Measurements from ENCODE around the gene RNU1-2. TPM values are rescaled to one million over a fixed set of nuclear protein-coding genes. Genes with fewer than 3 reads are reported as not detected.
"Not testable (repeated sequence)": the region's sequence is repeated elsewhere in the genome, so short reads cannot be mapped to it uniquely, and the experiment has no call there.

The RNU1-2 gene
- total RNA-seq (ENCODE audit: unreplicated experiment) = 3,598 TPM
- long read RNA-seq, partial matches to known transcripts = 0 of 1 reads
- long read RNA-seq, other reads (novel, unspliced or antisense) = 0 of 1 reads

GRCh38 chr1:16895598-16896315 lies at the start of gene RNU1-2:
TSS of gene RNU1-2 (plus strand) at chr1:16895980.
- not testable (repeated sequence) for H3K36me3 Mint-ChIP-seq (ENCODE audit: unreplicated experiment); H3K27me3 Mint-ChIP-seq (ENCODE audit: unreplicated experiment)
- peak within 1 kb of the TSS; percentile 84 for H3K4me3 Mint-ChIP-seq (ENCODE audit: unreplicated experiment)
- peaks cover 17% of the 10 kb centered on the region for H3K9me3 Mint-ChIP-seq (ENCODE audit: unreplicated experiment)
- H3K4me1 Mint-ChIP-seq (ENCODE audit: low read depth, unreplicated experiment) = peaks cover 15% of the 10 kb centered on the region
- peak; percentile 74 for DNase-seq
- H3K27ac Mint-ChIP-seq (ENCODE audit: unreplicated experiment) = peak within 1 kb of the TSS; percentile 100

- H3K4me1 Mint-ChIP-seq (ENCODE audit: low read depth, unreplicated experiment); H3K4me3 Mint-ChIP-seq (ENCODE audit: unreplicated experiment); H3K36me3 Mint-ChIP-seq (ENCODE audit: unreplicated experiment); H3K27ac Mint-ChIP-seq (ENCODE audit: unreplicated experiment); H3K9me3 Mint-ChIP-seq (ENCODE audit: unreplicated experiment); H3K27me3 Mint-ChIP-seq (ENCODE audit: unreplicated experiment); DNase-seq: not testable (repeated sequence)
Measured at GRCh38 chr1:16856201-16856600, 39.6 kb upstream of the RNU1-2 start.

DNA sequence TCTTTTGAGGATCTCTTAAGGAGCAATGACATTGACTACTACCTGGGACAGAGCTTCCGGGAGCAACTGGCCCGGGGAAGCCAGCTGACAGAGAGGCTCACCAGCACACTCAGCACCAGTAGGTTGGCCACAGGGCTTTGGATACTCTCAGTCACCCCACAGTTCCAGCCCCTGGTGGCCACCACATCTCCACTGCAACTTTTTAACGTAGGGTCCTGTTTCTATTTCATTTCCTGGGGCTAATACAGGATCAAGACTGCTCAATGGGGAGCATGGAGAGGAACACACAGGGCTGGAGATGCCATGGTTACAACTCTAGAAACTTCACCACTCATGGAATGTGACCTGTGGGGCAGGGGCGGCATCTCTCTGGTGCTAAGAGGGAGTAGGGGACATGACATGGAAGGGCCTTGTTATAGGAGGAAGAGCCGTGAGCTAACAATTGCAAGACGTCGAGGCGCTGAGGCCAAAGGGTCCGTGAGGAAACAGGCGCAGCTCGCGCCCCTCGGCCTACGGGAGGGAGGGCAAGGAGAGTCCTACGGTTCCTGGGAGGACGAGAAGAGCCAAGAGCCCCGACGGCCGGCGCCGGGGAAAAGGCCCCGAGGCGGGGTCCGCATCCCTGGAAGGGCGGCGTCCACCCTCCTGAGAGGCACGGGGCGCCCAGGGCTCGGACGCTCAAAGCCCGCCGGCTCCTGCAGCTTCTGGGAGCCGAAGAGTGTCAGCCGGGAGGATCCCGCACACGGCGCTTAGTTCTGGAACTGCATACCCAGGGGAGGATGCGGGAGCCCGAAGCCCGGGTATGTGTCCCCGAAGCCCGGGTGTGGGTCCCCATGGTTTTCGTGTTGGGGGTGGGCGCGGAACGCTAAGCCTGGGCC lies 36.4 kb upstream of the RNU1-2 start:
- not testable (repeated sequence) for H3K4me3 Mint-ChIP-seq (ENCODE audit: unreplicated experiment); H3K4me1 Mint-ChIP-seq (ENCODE audit: low read depth, unreplicated experiment); H3K27ac Mint-ChIP-seq (ENCODE audit: unreplicated experiment); H3K36me3 Mint-ChIP-seq (ENCODE audit: unreplicated experiment); H3K27me3 Mint-ChIP-seq (ENCODE audit: unreplicated experiment); DNase-seq; H3K9me3 Mint-ChIP-seq (ENCODE audit: unreplicated experiment)

- not testable (repeated sequence) for H3K4me1 Mint-ChIP-seq (ENCODE audit: low read depth, unreplicated experiment); H3K27me3 Mint-ChIP-seq (ENCODE audit: unreplicated experiment); H3K27ac Mint-ChIP-seq (ENCODE audit: unreplicated experiment); DNase-seq; H3K9me3 Mint-ChIP-seq (ENCODE audit: unreplicated experiment); H3K36me3 Mint-ChIP-seq (ENCODE audit: unreplicated experiment); H3K4me3 Mint-ChIP-seq (ENCODE audit: unreplicated experiment)
Measured at GRCh38 chr1:16860048-16860447, 35.7 kb upstream of the RNU1-2 start.

DNA sequence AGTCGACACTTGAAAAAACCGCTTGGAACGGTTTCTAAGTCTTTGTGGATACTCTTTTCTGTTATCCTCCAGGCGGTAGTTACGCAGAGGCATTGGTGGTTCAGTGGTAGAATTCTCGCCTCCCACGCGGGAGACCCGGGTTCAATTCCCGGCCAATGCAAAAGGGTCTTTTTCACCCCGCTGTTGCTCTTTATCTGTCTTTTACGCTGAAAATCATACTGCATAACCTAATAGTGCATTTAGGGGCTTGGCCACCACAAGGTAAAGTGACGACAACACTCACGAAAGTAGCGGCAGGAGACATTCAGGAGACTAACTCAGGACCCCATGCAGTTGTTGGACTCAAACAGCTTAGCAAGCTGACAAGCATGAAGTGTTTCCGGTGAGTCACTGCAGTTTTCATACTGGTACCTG lies 33.9 kb upstream of the RNU1-2 start:
- H3K9me3 Mint-ChIP-seq (ENCODE audit: unreplicated experiment); H3K27me3 Mint-ChIP-seq (ENCODE audit: unreplicated experiment); H3K4me1 Mint-ChIP-seq (ENCODE audit: low read depth, unreplicated experiment); H3K27ac Mint-ChIP-seq (ENCODE audit: unreplicated experiment); DNase-seq; H3K36me3 Mint-ChIP-seq (ENCODE audit: unreplicated experiment); H3K4me3 Mint-ChIP-seq (ENCODE audit: unreplicated experiment): not testable (repeated sequence)

DNA sequence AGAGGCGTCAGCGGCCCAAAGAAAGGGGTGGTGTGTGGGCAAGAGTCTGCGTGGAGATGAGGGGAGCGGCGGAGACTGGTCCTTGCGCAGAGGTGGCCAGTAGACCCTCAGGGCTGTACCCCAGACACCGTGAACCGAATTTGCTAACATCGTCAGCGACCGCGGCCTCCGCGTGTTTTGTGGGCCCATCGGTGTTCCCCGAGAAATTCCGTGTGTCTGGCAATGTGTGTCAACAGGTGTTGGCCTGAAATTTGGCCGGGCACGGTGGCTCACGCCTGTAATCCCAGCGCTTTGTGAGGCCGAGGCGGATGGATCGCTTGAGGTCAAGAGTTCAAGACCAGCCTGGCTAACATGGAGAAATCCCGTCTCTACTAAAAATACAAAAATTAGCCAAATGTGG lies 33.4 kb upstream of the RNU1-2 start:
- not testable (repeated sequence) for DNase-seq; H3K4me1 Mint-ChIP-seq (ENCODE audit: low read depth, unreplicated experiment); H3K4me3 Mint-ChIP-seq (ENCODE audit: unreplicated experiment); H3K27ac Mint-ChIP-seq (ENCODE audit: unreplicated experiment); H3K27me3 Mint-ChIP-seq (ENCODE audit: unreplicated experiment); H3K36me3 Mint-ChIP-seq (ENCODE audit: unreplicated experiment); H3K9me3 Mint-ChIP-seq (ENCODE audit: unreplicated experiment)

GRCh38 chr1:16863024-16863423 lies 32.8 kb upstream of the RNU1-2 start:
- DNase-seq; H3K4me1 Mint-ChIP-seq (ENCODE audit: low read depth, unreplicated experiment); H3K9me3 Mint-ChIP-seq (ENCODE audit: unreplicated experiment): not testable (repeated sequence)

DNA sequence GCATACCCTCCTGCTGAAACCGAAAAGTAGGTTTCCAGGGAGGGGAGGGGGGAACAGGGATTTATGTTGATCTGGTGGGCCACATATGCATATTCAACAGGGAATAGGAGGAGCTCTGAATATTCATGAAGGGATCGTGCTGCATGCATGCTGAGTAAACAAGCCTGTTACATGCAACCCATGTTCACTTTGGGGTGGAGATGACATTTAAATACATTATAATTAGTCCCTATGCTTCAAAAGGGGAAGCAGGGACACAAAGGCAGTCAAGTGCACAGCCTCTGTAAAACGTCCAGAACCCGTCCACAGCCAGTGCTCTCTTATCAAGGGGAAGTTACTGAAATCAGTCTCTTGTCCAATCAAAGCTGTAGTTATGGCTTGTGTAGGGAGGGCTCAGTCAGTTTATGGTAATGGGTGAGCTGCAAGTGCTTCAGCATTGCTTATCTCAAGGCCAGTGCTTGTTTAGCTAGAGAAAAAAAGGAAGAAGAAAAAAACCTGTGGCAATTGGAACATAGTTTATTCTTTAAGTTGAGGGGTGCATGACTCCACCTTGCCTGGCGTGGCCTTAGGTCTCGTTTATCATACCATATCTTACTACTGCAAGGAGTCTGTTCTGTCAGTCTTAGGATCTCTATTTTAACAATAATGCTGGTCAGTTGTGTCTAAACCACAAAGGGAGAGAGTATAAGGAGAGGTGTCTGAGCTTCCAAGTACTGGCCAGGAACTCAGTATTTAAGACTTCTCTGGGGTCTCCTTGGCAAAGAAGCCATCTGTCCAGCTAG lies 28.7 kb upstream of the RNU1-2 start:
- H3K27ac Mint-ChIP-seq (ENCODE audit: unreplicated experiment); H3K36me3 Mint-ChIP-seq (ENCODE audit: unreplicated experiment); DNase-seq; H3K4me3 Mint-ChIP-seq (ENCODE audit: unreplicated experiment); H3K4me1 Mint-ChIP-seq (ENCODE audit: low read depth, unreplicated experiment); H3K9me3 Mint-ChIP-seq (ENCODE audit: unreplicated experiment); H3K27me3 Mint-ChIP-seq (ENCODE audit: unreplicated experiment): not testable (repeated sequence)

More at GRCh38 chr1:16863024-16863423, 32.8 kb upstream of the RNU1-2 start:
- H3K4me3 Mint-ChIP-seq (ENCODE audit: unreplicated experiment); H3K36me3 Mint-ChIP-seq (ENCODE audit: unreplicated experiment); H3K27ac Mint-ChIP-seq (ENCODE audit: unreplicated experiment); H3K27me3 Mint-ChIP-seq (ENCODE audit: unreplicated experiment): not testable (repeated sequence)

GRCh38 chr1:16868787-16869186 lies 27.0 kb upstream of the RNU1-2 start:
- Mint-ChIP-seq H3K4me1 (ENCODE audit: low read depth, unreplicated experiment) (peaks cover 13% of the 10 kb centered on the region), H3K27me3 (ENCODE audit: unreplicated experiment) (peaks cover 10% of the 10 kb centered on the region)
- DNase-seq; H3K9me3 Mint-ChIP-seq (ENCODE audit: unreplicated experiment); H3K36me3 Mint-ChIP-seq (ENCODE audit: unreplicated experiment); H3K27ac Mint-ChIP-seq (ENCODE audit: unreplicated experiment); H3K4me3 Mint-ChIP-seq (ENCODE audit: unreplicated experiment): not testable (repeated sequence)

- H3K36me3 Mint-ChIP-seq (ENCODE audit: unreplicated experiment); DNase-seq: not testable (repeated sequence)
- H3K9me3 Mint-ChIP-seq (ENCODE audit: unreplicated experiment) = peaks cover 11% of the 10 kb centered on the region
- H3K27me3 Mint-ChIP-seq (ENCODE audit: unreplicated experiment) = peaks cover 11% of the 10 kb centered on the region
- H3K4me3 Mint-ChIP-seq (ENCODE audit: unreplicated experiment) = peak overlapping the region; percentile 81
- peak overlapping the region; percentile 98 for H3K27ac Mint-ChIP-seq (ENCODE audit: unreplicated experiment)
- H3K4me1 Mint-ChIP-seq (ENCODE audit: low read depth, unreplicated experiment) = peaks cover 14% of the 10 kb centered on the region
Measured at GRCh38 chr1:16869996-16870395, 25.8 kb upstream of the RNU1-2 start.

DNA sequence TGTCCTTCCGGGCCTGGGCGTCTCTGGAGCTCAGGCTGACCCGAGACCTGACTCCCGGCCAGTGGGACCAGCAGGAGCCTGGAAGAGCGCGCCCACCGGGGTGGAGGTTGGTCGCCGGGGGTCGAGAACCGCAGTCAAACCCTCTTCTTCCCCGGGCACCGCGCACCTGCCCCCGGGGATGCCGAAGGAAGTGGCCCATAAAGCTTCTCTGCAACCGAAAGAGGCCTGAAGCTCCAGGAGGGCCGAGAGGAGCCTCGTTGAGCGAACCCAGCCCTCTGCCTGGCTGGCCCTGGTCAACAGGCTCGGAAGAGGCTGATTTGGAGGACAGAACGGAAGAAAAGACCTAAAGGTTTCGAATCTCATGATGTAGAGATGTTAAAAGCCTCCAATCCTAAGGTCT lies 24.6 kb upstream of the RNU1-2 start:
- Mint-ChIP-seq H3K4me1 (ENCODE audit: low read depth, unreplicated experiment) (peaks cover 19% of the 10 kb centered on the region), H3K27me3 (ENCODE audit: unreplicated experiment) (peaks cover 13% of the 10 kb centered on the region), H3K9me3 (ENCODE audit: unreplicated experiment) (peaks cover 11% of the 10 kb centered on the region), H3K27ac (ENCODE audit: unreplicated experiment) (peak overlapping the region; percentile 89), H3K4me3 (ENCODE audit: unreplicated experiment) (peak overlapping the region; percentile 72)
- not testable (repeated sequence) for H3K36me3 Mint-ChIP-seq (ENCODE audit: unreplicated experiment); DNase-seq

All from glutamatergic neuron (in vitro differentiated cells).